GM19452 (cell line): ENCODE data around the gene RNF225.
"Not testable (repeated sequence)": the region's sequence is repeated elsewhere in the genome, so short reads cannot be mapped to it uniquely, and the experiment has no call there.

Experiments used
- ATAC-seq: cut with Tn5 transposase; IDR thresholded peaks from one replicate; pipeline ENCODE4 v1.9.1; 2021; ENCODE audit not compliant: unreplicated experiment

The RNF225 gene

DNA sequence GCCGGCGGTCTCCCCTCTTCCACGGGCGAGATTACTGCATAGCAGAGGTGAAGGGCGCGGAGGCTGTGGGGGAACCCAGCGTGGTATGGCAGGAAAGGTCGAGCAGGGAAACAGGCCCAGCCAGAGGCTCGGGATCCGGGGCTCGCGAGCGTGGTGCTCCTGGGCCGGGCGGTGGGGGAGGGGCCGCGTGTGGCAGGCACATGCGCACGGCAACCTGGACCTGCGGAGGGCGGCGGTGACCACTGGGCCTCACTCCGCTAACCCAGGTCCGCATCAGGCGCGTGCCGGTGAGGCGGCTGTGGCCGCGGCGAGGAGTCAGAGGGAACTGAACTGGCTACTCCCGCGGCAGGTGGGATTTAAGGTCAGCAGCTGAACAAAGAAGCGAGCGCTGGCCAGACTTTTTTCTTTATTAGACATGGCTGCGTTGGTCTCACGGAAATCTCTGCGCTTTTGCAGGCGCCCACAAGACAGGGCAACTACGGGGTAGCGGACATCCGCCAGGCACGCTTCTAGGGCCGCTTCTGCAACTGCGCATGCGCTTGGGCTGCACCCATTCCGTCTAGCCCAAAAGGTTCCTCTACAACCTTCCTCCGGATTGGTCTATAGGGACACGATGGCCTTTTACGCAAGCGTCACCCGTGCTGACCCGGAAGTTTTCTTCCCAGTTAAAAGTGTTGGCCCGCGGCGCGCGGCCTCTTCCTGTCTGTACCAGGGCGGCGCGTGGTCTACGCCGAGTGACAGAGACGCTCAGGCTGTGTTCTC lies 8.7 kb upstream of the RNF225 start, which contains the start of gene RPS5:
TSS of gene RPS5 (plus strand) at position 694 of the 762 bp plus-strand sequence. CDS start 869 bp downstream, outside the sequence.
- peak; percentile 87 for ATAC-seq

GRCh38 chr19:58387338-58388174 lies 7.9 kb upstream of the RNF225 start:
- ATAC-seq: no peak

DNA sequence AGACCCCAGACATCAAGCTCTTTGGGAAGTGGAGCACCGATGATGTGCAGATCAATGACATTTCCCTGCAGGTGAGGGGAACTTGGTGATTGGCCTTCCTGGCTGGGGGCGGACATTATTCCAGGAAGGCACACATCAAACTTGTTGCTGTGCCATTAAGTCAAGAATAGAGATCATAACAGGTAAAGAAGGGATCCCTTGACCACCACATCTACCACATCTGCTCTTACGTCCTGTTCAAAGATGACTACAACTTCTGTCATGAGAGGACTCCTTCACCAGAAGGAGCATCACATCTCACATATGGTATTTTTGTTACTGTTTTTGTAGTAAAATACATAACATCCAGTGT lies 7.3 kb upstream of the RNF225 start:
- no peak for ATAC-seq

DNA sequence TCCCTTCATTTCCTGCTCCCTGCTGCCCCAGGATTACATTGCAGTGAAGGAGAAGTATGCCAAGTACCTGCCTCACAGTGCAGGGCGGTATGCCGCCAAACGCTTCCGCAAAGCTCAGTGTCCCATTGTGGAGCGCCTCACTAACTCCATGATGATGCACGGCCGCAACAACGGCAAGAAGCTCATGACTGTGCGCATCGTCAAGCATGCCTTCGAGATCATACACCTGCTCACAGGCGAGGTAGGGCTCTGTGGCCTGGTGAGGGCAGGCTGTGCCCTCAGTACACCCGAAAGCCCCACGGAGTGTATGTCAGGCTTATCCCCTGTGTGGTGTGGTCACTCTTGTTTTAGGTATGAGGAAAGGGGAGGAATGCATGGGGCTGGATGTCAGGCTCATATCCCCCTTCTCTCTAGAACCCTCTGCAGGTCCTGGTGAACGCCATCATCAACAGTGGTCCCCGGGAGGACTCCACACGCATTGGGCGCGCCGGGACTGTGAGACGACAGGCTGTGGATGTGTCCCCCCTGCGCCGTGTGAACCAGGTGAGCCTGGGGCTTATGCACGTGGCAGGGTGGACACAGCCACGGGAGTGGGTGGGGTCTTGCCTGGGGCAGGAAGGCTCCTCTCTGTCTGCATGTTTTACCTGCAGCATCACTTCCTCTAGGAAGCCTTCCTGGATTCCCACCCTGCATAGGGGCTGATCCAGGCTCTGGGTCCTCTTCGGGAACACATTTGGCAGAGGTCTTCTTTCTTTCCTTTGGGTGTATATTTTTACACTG lies 2.3 kb upstream of the RNF225 start:
- ATAC-seq: no peak

DNA sequence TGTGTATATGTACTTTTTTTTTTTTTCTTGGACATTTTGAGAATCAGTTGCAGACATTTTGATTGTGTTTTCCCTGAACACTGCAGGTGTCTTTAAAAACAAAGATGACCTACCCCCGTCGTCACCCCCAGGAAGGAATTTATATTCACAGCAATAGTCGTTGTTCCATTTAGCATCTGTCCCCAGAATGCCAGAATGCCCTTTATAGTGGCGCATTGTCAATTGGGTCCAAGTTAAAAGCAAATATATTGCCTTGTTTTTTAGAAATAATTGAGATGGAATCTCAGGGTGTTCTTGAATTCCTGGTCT lies 1.8 kb upstream of the RNF225 start:
- ATAC-seq: no peak

DNA sequence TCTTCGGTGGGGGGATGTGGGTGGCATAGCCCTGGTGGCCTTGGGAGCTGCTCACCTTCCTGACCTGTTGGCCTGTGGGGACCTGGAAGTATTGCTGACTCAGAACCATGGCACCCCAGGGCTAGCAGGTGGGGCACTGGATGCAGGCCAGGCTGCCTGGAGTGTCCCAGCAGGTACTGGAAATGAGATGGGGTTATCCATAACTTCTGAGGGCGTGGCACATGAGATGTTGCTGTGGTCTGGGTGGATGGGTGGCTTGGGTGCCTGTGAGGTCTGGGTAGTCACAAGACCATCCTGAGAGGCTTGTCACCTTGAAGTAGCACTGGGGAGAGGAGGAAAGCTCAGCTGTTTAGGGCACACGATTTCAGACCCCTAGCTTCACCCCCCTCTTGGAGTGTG lies 636 bp upstream of the RNF225 start:
- no peak for ATAC-seq

- ATAC-seq: no peak
Observed at GRCh38 chr19:58395979-58396627, 647 bp downstream of the RNF225 start.

DNA sequence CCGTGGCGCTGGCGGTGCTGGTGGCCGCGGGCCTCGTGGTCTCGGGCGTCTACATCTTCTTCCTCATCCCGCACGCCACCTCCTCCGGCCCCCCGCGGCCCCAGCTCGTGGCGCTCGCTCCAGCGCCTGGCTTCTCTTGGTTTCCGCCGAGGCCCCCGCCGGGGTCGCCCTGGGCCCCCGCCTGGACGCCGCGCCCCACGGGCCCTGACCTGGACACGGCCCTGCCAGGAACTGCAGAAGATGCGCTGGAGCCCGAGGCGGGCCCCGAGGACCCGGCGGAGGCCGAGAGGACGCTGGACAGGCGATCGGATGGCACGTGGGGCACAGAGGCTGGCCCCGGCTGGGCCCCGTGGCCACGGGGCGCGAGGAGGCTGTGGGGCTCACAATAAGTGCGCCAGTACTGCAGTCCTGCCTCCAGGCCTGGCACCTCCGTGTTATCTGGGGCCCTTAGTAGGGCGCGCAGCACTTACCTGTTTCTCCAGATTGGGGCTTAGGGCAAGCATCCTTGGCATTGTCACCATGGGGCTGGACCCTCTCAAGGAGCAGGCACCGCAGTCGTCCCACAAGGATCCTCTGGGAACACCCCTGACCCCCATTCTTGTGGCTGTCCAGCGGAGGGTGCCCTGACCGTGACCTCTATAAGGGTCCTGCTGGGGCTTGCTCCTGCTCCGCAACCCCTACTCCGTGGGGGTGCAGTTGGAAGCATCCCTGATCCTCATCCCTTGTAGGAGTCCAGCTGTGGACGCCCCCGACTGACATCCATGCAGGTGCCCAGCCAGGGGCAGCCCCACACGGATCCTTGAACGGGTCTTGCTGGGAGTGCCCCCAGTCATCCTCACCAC lies 1.5 kb downstream of the RNF225 start:
- ATAC-seq: no peak

- no peak for ATAC-seq
Observed at GRCh38 chr19:58397533-58398037, 2.1 kb downstream of the RNF225 start.

GRCh38 chr19:58398087-58398486 lies 2.6 kb downstream of the RNF225 start:
- ATAC-seq: no peak

DNA sequence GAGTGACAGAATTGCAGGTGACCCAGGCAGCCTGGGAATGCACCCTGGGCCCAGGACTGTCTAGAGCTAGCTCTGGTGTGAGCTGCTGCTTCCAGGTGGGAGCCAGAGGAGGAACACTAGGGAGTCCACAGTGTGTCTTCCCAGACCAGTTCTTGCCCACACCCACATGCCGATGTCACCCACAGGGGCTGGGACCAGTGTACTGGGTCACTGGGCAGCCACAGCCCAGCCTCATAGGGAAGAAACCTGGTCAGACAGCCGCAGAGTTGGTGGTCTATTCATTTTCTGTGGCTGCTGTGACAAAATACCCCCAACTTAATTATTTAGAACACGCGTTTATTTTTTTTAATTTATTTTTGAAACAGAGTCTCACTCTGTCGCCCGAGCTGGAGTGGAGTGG lies 3.1 kb downstream of the RNF225 start:
- ATAC-seq: no peak

DNA sequence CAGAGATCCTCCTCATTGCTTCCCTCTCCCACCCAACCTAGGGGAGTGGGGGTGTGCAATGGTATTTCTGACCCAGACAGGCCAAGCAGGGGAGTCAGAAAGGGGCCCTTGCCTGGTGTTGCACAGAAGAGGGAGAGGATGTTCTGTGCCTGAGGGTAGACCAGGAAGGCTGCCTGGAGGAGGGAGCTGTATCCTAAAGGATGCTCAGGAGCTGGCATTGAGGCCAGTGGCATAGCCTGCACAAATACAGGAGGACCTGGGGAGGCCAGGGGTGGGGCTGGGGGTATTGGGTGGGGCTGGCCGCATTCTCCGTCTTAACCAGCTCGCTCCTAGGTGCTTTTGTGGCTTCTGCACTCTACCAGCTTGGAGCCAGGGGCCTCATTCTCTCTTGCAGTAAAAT lies 4.4 kb downstream of the RNF225 start:
- no peak for ATAC-seq

DNA sequence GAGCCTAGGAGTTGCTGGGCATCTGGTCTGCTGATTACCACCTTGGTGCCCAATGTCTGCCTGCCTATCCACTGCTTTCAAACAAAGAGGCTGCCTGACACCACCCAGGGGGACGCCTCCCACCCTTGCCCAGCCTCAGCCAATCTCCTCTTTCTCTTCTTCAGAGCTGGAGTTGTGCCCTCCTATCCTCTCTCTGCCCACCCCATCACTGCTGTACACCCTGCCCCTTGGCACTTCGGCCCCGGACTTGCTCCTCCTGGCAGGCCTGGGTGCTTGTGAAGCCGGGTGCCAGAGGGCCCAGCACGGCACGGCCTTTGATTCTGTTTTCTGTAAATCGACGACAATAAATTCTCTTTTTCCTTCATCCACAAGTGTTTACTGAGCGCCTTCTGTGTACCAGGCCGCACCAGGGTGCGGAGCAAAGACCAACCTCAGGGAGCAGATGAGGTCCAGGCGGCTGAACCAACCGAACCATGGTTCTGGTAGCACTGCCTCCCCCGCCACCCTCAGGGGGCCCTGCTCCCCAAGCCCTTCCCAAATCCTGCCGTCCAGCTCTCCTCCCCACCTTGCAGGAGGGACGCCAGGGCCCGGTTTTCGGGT lies 5.0 kb downstream of the RNF225 start:
- ATAC-seq: no peak

GRCh38 chr19:58400916-58401839 lies 5.7 kb downstream of the RNF225 start:
- ATAC-seq: peak; percentile 99

GRCh38 chr19:58401840-58402421 lies 6.5 kb downstream of the RNF225 start:
- ATAC-seq: no peak

GRCh38 chr19:58403920-58404478 lies 8.5 kb downstream of the RNF225 start:
- ATAC-seq: not testable (repeated sequence)

DNA sequence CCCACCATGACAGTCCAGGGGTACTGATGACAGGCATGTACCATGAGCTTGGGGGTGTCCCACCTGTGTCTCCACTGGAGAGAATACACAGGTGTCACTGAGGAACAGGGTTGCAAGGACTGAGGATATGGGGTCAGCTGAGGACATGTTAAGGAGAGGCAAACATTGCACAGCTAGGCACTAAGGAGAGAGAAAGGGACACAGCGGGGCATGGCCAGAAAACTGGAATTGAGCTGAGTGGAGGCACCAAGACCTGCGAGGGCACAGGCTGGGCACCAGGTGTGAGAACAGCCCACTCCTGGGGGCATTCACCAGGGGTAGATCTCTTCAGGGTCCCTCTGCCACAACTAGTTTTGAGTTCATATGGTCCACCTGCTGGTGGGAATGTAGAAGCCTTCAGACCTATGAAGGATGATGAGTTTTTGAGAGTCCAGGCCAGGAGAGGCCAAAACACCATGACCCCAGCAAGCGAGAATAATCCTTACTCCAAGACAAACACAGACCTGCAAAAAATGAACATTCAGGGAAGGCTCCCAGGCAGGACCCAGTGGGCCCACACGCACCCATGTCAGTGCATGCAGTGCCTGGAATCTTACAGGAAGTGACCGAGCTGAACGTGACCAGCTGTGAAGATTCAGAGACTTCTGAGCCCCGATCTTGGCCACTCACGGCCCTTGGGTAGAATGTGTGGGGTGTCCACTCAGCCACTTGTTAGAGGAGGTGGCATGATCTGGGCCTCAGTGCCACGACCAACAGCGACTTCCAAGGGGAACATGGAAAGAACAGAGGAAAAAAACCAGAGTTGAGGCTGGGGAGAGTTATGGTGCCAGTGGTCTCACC lies 11.6 kb downstream of the RNF225 start:
- no peak for ATAC-seq
